Fibroblast of lung (primary cell): ENCODE data around the gene POP4. TPM values are rescaled to one million over a fixed set of nuclear protein-coding genes. Genes with fewer than 3 reads are reported as not detected.

ENCODE experiments used
- DNase-seq, 2 donors: peaks; one replicate each; pipeline versions ENCODE4 v3.0.0 to v3.0.0-alpha.2; 2010; ENCODE audit warnings: low read depth in 2 of 2
- H2AFZ ChIP-seq: 2 replicates; pipeline ENCODE4 v1.5.1; 2012; ENCODE audit warnings: low read length, control low read depth, inconsistent platforms
- H3K27ac ChIP-seq: 2 replicates; pipeline ENCODE4 v1.5.1; 2011; ENCODE audit warnings: low read length, control low read depth; ENCODE audit not compliant: insufficient read depth
- H3K27me3 ChIP-seq: 2 replicates; pipeline ENCODE4 v1.5.1; 2011; ENCODE audit warnings: mild to moderate bottlenecking, low read length; ENCODE audit not compliant: control insufficient read depth, insufficient read depth
- H3K36me3 ChIP-seq: 2 replicates; pipeline ENCODE4 v1.5.1; 2011; ENCODE audit warnings: low read length; ENCODE audit not compliant: control insufficient read depth, insufficient read depth
- H3K4me1 ChIP-seq: 2 replicates; pipeline ENCODE4 v1.5.1; 2011; ENCODE audit warnings: low read length; ENCODE audit not compliant: control insufficient read depth, insufficient read depth; ENCODE audit errors: extremely low read depth
- H3K4me2 ChIP-seq: 2 replicates; pipeline ENCODE4 v1.5.1; 2011; ENCODE audit warnings: low read length, control low read depth; ENCODE audit not compliant: insufficient read depth; ENCODE audit errors: extremely low read depth
- H3K4me3 ChIP-seq, 4 experiments: fragments of 200-600 bp in 1 of 4; sonication (generic) in 1 of 4; replicated peaks in 1 of 4; 2 replicates each; pipeline ENCODE4 v1.5.1; 2011 to 2016; ENCODE audit warnings: low read length in 4 of 4, low read depth in 3 of 4, mild to moderate bottlenecking in 3 of 4, control low read depth in 2 of 4, inconsistent platforms in 1 of 4, mixed read lengths in 1 of 4; ENCODE audit not compliant: insufficient read depth in 1 of 4; ENCODE audit errors: control extremely low read depth in 1 of 4
- H3K79me2 ChIP-seq: 2 replicates; pipeline ENCODE4 v1.5.1; 2012; ENCODE audit warnings: mild to moderate bottlenecking, low read length, inconsistent platforms; ENCODE audit not compliant: control insufficient read depth, insufficient read depth
- H3K9ac ChIP-seq: 2 replicates; pipeline ENCODE4 v1.5.1; 2011; ENCODE audit warnings: mild to moderate bottlenecking, low read length, control low read depth; ENCODE audit not compliant: insufficient read depth
- H3K9me3 ChIP-seq: 2 replicates; pipeline ENCODE4 v1.5.1; 2012; ENCODE audit warnings: low read depth, low read length; ENCODE audit not compliant: control insufficient read depth, insufficient read depth
- H4K20me1 ChIP-seq: 2 replicates; pipeline ENCODE4 v1.5.1; 2011; ENCODE audit warnings: low read length; ENCODE audit not compliant: control insufficient read depth, insufficient read depth; ENCODE audit errors: extremely low read depth
- EZH2 ChIP-seq: IDR thresholded peaks from 2 replicates; pipeline ENCODE4 v1.5.1; 2012; ENCODE audit warnings: low read length, control low read depth, mild to moderate bottlenecking; ENCODE audit errors: missing control alignments
- polyA plus RNA-seq, 2 donors: library from polyadenylated mRNA; depleted of rRNA in 1 of 2; stranded (reverse) in 1 of 2; unstranded in 1 of 2; fragments of >200 nt; gene quantifications; 2 replicates each; pipeline ENCODE4 v1.2.1, GENCODE V29; 2011 to 2012; ENCODE audit warnings: missing spikeins in 1 of 2
- total RNA-seq: library from RNA; depleted of rRNA; stranded (reverse); fragments of >200 nt; gene quantifications from 2 replicates; pipeline ENCODE4 v1.2.1, GENCODE V29; 2014
- TF ChIP-seq, protein P1 (sequence below), 2 donors: IDR thresholded peaks in 1 of 2; conservative IDR thresholded peaks in 1 of 2; 1 replicate in 1 of 2; 2 replicates in 1 of 2; pipeline ENCODE4 v1.5.1; 2011 to 2012; ENCODE audit warnings: low read length in 2 of 2, control low read depth in 1 of 2, inconsistent platforms in 1 of 2, low read depth in 1 of 2, mild to moderate bottlenecking in 1 of 2

The POP4 gene
- total and polyA plus RNA-seq, 2 donors (not counting 1 experiment from before 2014, with no cell fraction given), result 77.1 to 102 TPM

DNA sequence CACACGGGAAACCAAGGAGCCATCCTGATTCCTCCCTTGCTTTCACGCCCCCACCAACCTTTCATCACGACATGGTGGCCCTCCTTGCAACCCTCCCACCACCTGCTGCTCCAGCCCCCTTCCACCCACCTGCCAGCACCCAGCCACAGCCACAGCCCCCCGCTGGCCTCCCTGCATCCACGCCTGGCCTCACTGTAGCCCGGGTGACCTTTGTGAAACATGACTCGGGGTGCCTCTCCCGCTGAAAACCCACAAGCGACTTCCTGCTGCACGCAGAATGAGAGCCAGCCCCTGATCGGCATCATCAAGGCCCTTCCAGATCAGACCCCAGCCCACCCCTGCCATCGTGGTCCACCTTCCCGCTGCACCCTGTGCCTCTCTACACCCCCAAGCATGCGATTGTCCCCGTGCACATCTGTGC is 14.9 kb downstream of the POP4 start:
- Histone ChIP-seq H3K4me2 (no peak overlapping the region), H2AFZ (no peak overlapping the region), H3K27ac (no peak overlapping the region), H3K79me2 (no peaks in the 10 kb centered on the region), H3K9ac (no peak overlapping the region), H3K27me3 (no peaks in the 10 kb centered on the region), H3K9me3 (no peaks in the 10 kb centered on the region), H3K4me1 (no peaks in the 10 kb centered on the region), H3K36me3 (no peaks in the 10 kb centered on the region), H4K20me1 (no peaks in the 10 kb centered on the region), H3K4me3 (no peak overlapping the region)
- TF ChIP-seq EZH2, result no peak
- TF ChIP-seq, protein P1, sequence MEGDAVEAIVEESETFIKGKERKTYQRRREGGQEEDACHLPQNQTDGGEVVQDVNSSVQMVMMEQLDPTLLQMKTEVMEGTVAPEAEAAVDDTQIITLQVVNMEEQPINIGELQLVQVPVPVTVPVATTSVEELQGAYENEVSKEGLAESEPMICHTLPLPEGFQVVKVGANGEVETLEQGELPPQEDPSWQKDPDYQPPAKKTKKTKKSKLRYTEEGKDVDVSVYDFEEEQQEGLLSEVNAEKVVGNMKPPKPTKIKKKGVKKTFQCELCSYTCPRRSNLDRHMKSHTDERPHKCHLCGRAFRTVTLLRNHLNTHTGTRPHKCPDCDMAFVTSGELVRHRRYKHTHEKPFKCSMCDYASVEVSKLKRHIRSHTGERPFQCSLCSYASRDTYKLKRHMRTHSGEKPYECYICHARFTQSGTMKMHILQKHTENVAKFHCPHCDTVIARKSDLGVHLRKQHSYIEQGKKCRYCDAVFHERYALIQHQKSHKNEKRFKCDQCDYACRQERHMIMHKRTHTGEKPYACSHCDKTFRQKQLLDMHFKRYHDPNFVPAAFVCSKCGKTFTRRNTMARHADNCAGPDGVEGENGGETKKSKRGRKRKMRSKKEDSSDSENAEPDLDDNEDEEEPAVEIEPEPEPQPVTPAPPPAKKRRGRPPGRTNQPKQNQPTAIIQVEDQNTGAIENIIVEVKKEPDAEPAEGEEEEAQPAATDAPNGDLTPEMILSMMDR (conservative IDR thresholded peaks at IDR 0.05 in 1 of 2, IDR thresholded peaks at IDR 0.05 in 1 of 2; ENCODE audit: low read depth in 1 of 2, low read length in 2 of 2), result no peak
- DNase-seq, result no peak

DNA sequence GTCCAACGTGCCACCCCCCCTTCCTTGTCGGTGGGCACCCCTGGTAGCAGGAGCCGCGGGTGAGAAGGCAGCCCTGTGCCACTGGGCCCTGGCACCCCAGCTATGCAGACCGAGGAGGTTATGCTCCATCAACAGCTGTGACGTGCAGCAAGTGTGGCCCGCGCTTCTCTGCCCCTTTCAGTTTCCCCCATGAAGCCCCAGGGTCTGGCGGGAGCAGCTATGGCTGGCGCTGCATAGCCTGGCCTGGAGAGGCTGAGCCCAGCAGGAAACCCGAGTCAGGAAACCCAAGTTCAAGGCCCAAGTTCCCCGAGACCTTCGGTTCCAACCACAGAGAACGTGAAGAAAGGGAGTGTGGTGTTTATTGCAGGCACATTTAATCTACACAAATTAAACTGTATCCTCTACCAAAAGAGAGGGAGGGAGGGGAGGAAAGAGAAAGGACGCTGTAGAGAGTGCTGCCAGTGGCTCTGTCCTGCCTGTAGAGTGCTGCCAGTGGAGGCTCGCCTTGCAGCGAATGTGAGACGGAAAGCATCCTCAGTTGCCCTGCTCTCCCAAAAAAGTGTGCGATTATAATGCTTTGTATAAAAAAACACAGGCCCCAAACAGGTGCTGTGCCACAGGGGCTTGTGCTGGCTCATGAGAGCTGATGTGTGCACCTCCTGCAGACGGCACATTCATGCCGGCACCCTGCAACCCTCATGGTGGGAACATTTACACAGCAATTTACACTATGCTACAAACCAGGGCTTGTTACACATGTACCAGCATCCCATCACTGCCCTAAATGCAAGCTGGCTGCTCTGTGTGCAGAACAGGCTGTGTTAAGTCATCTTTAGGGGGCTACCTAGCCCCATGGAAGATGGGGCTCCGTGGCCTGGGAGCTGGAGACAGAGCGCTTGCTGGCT is 16.3 kb downstream of the POP4 start:
- no peak overlapping the region for H3K27ac ChIP-seq
- no peak for TF ChIP-seq EZH2
- TF ChIP-seq, protein P1 (conservative IDR thresholded peaks at IDR 0.05 in 1 of 2, IDR thresholded peaks at IDR 0.05 in 1 of 2; ENCODE audit: low read depth in 1 of 2, low read length in 2 of 2), result no peak
- H3K4me2 ChIP-seq, result no peak overlapping the region
- H4K20me1 ChIP-seq, result no peaks in the 10 kb centered on the region
- no peaks in the 10 kb centered on the region for H3K36me3 ChIP-seq
- H3K4me3 ChIP-seq, result no peak overlapping the region
- H3K79me2 ChIP-seq, result no peaks in the 10 kb centered on the region
- DNase-seq, result no peak
- no peaks in the 10 kb centered on the region for H3K4me1 ChIP-seq
- H3K9ac ChIP-seq, result no peak overlapping the region
- no peaks in the 10 kb centered on the region for H3K27me3 ChIP-seq
- H2AFZ ChIP-seq, result no peak overlapping the region
- no peaks in the 10 kb centered on the region for H3K9me3 ChIP-seq

DNA sequence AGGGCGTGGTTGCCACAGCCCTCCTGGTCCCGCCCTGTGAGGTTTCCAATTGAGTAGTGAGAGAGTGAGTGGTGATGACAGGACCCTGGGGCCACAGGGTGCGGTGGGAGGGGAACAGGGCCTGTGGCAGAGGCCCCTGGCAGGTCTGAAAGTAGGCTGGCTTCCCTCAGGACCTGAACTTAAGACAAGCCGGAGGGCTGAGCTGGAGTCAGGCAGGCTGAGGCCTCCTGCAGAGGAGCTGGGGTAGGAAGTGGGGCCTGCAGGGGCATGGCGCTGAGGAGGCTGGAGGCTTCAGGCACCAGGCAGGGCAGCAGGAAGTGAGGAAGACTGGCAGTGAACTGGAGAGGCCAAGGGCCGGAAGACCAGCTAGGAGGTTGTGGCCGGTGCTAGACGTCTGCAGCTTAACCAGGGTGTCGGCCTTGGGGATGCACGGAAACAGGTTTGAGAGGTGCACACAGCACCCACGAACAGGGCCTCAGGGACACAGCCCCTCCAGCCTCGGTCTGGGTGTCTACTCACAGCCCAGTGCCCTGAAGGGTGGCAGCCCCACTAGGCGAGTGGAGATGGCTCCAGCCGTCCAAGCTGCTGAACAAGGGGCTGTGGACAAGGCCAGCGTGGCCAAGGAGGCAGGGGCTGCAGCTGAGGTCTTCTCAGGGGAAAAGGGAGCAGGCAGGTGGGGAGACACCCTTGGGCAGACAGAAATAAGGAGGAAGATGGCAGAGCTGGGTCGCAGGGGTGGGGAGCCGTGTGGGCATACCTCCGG is 17.8 kb downstream of the POP4 start:
- DNase-seq, result no peak

More for the DNA sequence above, 17.8 kb downstream of the POP4 start:
- no peak overlapping the region for H2AFZ ChIP-seq
- H3K27ac ChIP-seq, result no peak overlapping the region
- no peak overlapping the region for H3K9ac ChIP-seq
- H3K4me1 ChIP-seq, result no peaks in the 10 kb centered on the region
- no peak for TF ChIP-seq EZH2
- TF ChIP-seq, protein P1 (conservative IDR thresholded peaks at IDR 0.05 in 1 of 2, IDR thresholded peaks at IDR 0.05 in 1 of 2; ENCODE audit: low read depth in 1 of 2, low read length in 2 of 2), result no peak
- no peak overlapping the region for H3K4me3 ChIP-seq
- H3K27me3 ChIP-seq, result no peaks in the 10 kb centered on the region
- no peak overlapping the region for H3K4me2 ChIP-seq
- no peaks in the 10 kb centered on the region for H3K36me3 ChIP-seq
- H4K20me1 ChIP-seq, result no peaks in the 10 kb centered on the region
- no peaks in the 10 kb centered on the region for H3K9me3 ChIP-seq
- no peaks in the 10 kb centered on the region for H3K79me2 ChIP-seq
